Natural killer cell (primary cell): ENCODE data around the gene TMCC1. TPM values are rescaled to one million over a fixed set of nuclear protein-coding genes. Genes with fewer than 3 reads are reported as not detected.

ENCODE experiments used
- ATAC-seq, 3 donors: fragments of 150-1000 bp in 2 of 3; fragments of 200-7000 bp in 1 of 3; cut with Tn5 transposase; 1 replicate in 1 of 3; 2 replicates in 2 of 3; pipeline ENCODE4 v1.10.0; 2021; ENCODE audit warnings: mild to moderate bottlenecking in 2 of 3, moderate library complexity in 2 of 3
- DNase-seq, 2 donors: peaks; one replicate each; pipeline versions ENCODE4 v3.0.0 to v3.0.0-alpha.2; 2013 to 2021; ENCODE audit warnings: mixed read lengths in 1 of 2
- H3K27ac ChIP-seq: one replicate; pipeline ENCODE4 v1.5.1; 2013; ENCODE audit warnings: mild to moderate bottlenecking, low read length
- H3K27me3 ChIP-seq: one replicate; pipeline ENCODE4 v1.6.1; 2013; ENCODE audit warnings: low read length; ENCODE audit not compliant: control insufficient read depth, insufficient read depth
- H3K36me3 ChIP-seq: one replicate; pipeline ENCODE4 v1.6.1; 2013; ENCODE audit warnings: low read length; ENCODE audit not compliant: control insufficient read depth, insufficient read depth
- H3K4me1 ChIP-seq: one replicate; pipeline ENCODE4 v1.6.1; 2013; ENCODE audit warnings: low read length; ENCODE audit not compliant: control insufficient read depth, insufficient read depth
- H3K4me3 ChIP-seq: one replicate; pipeline ENCODE4 v1.5.1; 2013; ENCODE audit warnings: low read length
- H3K9me3 ChIP-seq: one replicate; pipeline ENCODE4 v1.6.1; 2013; ENCODE audit warnings: low read length; ENCODE audit not compliant: control insufficient read depth, insufficient read depth
- H3K27ac Mint-ChIP-seq, 2 donors: one replicate each; pipeline ENCODE4 v1.8.0; 2022; ENCODE audit warnings: mild to moderate bottlenecking in 2 of 2, mixed read lengths in 2 of 2, moderate library complexity in 1 of 2
- H3K27me3 Mint-ChIP-seq, 2 donors: one replicate each; pipeline ENCODE4 v1.8.0; 2022; ENCODE audit warnings: low read depth in 2 of 2, mixed read lengths in 2 of 2
- H3K36me3 Mint-ChIP-seq: one replicate; pipeline ENCODE4 v1.8.0; 2022; ENCODE audit warnings: mixed read lengths
- H3K4me1 Mint-ChIP-seq, 2 donors: one replicate each; pipeline ENCODE4 v1.8.0; 2022; ENCODE audit warnings: mixed read lengths in 2 of 2
- H3K4me3 Mint-ChIP-seq: one replicate; pipeline ENCODE4 v1.8.0; 2022; ENCODE audit warnings: mild to moderate bottlenecking, moderate library complexity, mixed read lengths
- H3K9me3 Mint-ChIP-seq, 2 donors: one replicate each; pipeline ENCODE4 v1.8.0; 2022; ENCODE audit warnings: mixed read lengths in 2 of 2
- CTCF ChIP-seq: fragments of 200-600 bp; IDR thresholded peaks from one replicate; pipeline ENCODE4 v1.8.0; 2022; ENCODE audit warnings: antibody characterized with exemption
- WGBS: methylation state at CpG from one replicate; pipeline ENCODE4 v1.1.7; 2013; ENCODE audit warnings: missing lambda C conversion rate; ENCODE audit not compliant: insufficient coverage; 5-methylcytosine and 5-hydroxymethylcytosine counted together
- intact Hi-C: fragments of 100-400 bp; cut with micrococcal nuclease; formaldehyde crosslinking; loops from one replicate; pipeline ENCODE4 v1.14.2; 2022
- total RNA-seq, 4 donors: library from RNA; stranded (reverse); fragments of 120-200 nt in 1 of 4; gene quantifications; one replicate each; pipeline versions ENCODE4 v1.2.3 to v1.2.4, GENCODE V29; 2013 to 2022

TMCC1 gene
- total RNA-seq, 3 donors from 2014 or later (not counting 1 experiment from before 2014, with no cell fraction given): 26.4 to 36.7 (median 31.7) TPM

- Mint-ChIP-seq H3K27me3 (no peaks in the 10 kb centered on the region), H3K36me3 (no peaks in the 10 kb centered on the region), H3K9me3 (no peaks in the 10 kb centered on the region), H3K4me3 (no peak overlapping the region), H3K4me1 (peaks cover 11 to 16% of the 10 kb centered on the region in 2 donors), H3K27ac (no peak overlapping the region)
- H3K4me3 ChIP-seq: no peak overlapping the region
- 97% methylated on average over 3 of the region's 3 CpGs for WGBS
- ATAC-seq (no peak), DNase-seq (no peak)
- H3K36me3 ChIP-seq: no peaks in the 10 kb centered on the region
- intact Hi-C loops: no loop called here
- H3K9me3 ChIP-seq: no peaks in the 10 kb centered on the region
- no peak overlapping the region for H3K27ac ChIP-seq
- no peaks in the 10 kb centered on the region for H3K4me1 ChIP-seq
- no peak for TF ChIP-seq CTCF
- no peaks in the 10 kb centered on the region for H3K27me3 ChIP-seq
Measured at GRCh38 chr3:129740090-129740489, 153.4 kb downstream of the TMCC1 start.

- no peaks in the 10 kb centered on the region for H3K27me3 ChIP-seq
- Mint-ChIP-seq H3K27me3 (no peaks in the 10 kb centered on the region), H3K4me1 (peaks cover 11 to 16% of the 10 kb centered on the region in 2 donors), H3K36me3 (no peaks in the 10 kb centered on the region), H3K27ac (no peak overlapping the region), H3K4me3 (no peak overlapping the region), H3K9me3 (no peaks in the 10 kb centered on the region)
- no peak for ATAC-seq
- no peaks in the 10 kb centered on the region for H3K4me1 ChIP-seq
- DNase-seq: no peak
- intact Hi-C loops: no loop called here
- H3K36me3 ChIP-seq: no peaks in the 10 kb centered on the region
- H3K27ac ChIP-seq: no peak overlapping the region
- no peak for TF ChIP-seq CTCF
- H3K4me3 ChIP-seq: no peak overlapping the region
- no peaks in the 10 kb centered on the region for H3K9me3 ChIP-seq
- WGBS: 87% methylated on average over 2 of the region's 3 CpGs
Measured at GRCh38 chr3:129739634-129740033, 153.9 kb downstream of the TMCC1 start.

- H3K4me3 Mint-ChIP-seq: no peak overlapping the region
- peaks cover 11 to 16% of the 10 kb centered on the region in 2 donors for H3K4me1 Mint-ChIP-seq
- no peak for DNase-seq
- TF ChIP-seq CTCF: no peak
- no peaks in the 10 kb centered on the region for H3K36me3 Mint-ChIP-seq
- intact Hi-C loops: no loop called here
- H3K27ac Mint-ChIP-seq: no peak overlapping the region
- Histone ChIP-seq H3K36me3 (no peaks in the 10 kb centered on the region), H3K27ac (no peak overlapping the region), H3K4me3 (no peak overlapping the region), H3K4me1 (no peaks in the 10 kb centered on the region), H3K9me3 (no peaks in the 10 kb centered on the region), H3K27me3 (no peaks in the 10 kb centered on the region)
- no peaks in the 10 kb centered on the region for H3K27me3 Mint-ChIP-seq
- no peak for ATAC-seq
- WGBS: 85% methylated on average over 5 of the region's 5 CpGs
- no peaks in the 10 kb centered on the region for H3K9me3 Mint-ChIP-seq
Measured at GRCh38 chr3:129738172-129738571, 155.3 kb downstream of the TMCC1 start.

- 95% methylated on average over 2 of the region's 2 CpGs for WGBS
- no peaks in the 10 kb centered on the region for H3K27me3 Mint-ChIP-seq
- H3K9me3 Mint-ChIP-seq: no peaks in the 10 kb centered on the region
Measured at GRCh38 chr3:129736070-129736469, 157.4 kb downstream of the TMCC1 start.

More at GRCh38 chr3:129736070-129736469, 157.4 kb downstream of the TMCC1 start:
- no peaks in the 10 kb centered on the region for H3K36me3 Mint-ChIP-seq
- Histone ChIP-seq H3K36me3 (no peaks in the 10 kb centered on the region), H3K27ac (no peak overlapping the region), H3K4me1 (no peaks in the 10 kb centered on the region), H3K27me3 (no peaks in the 10 kb centered on the region), H3K4me3 (no peak overlapping the region), H3K9me3 (no peaks in the 10 kb centered on the region)
- no peak overlapping the region for H3K4me3 Mint-ChIP-seq
- TF ChIP-seq CTCF: no peak
- H3K4me1 Mint-ChIP-seq: no peaks in the 10 kb centered on the region
- no peak for DNase-seq
- no peak for ATAC-seq
- H3K27ac Mint-ChIP-seq: no peak overlapping the region
- intact Hi-C loops: no loop called here
